Mammary epithelial cell (primary cell): ENCODE results near the gene RUFY4.

Experiments used
- CTCF ChIP-seq, 2 donors: IDR thresholded peaks in 1 of 2; conservative IDR thresholded peaks in 1 of 2; 2 replicates each; pipeline ENCODE4 v1.5.1; 2011 to 2012; ENCODE audit warnings: inconsistent platforms in 2 of 2, low read length in 2 of 2, mild to moderate bottlenecking in 2 of 2, control low read depth in 1 of 2, low read depth in 1 of 2; ENCODE audit not compliant: insufficient read depth in 1 of 2; ENCODE audit errors: extremely low read depth in 1 of 2
- EZH2 ChIP-seq: IDR thresholded peaks from 2 replicates; pipeline ENCODE4 v1.6.1; 2012; ENCODE audit warnings: low read length, inconsistent platforms, borderline replicate concordance

- TF ChIP-seq EZH2 (no peak), CTCF (conservative IDR thresholded peaks at IDR 0.05 in 1 of 2, IDR thresholded peaks at IDR 0.05 in 1 of 2; ENCODE audit: extremely low read depth in 1 of 2, insufficient read depth in 1 of 2, low read depth in 1 of 2, low read length in 2 of 2) (no peak)
Observed at GRCh38 chr2:218032336-218033171, 36.5 kb upstream of the RUFY4 start.
